Activated naive CD4-positive, alpha-beta T cell treated with anti-CD3 and anti-CD28 coated beads, Interleukin-2, amount 50 U/mL, for 16 hours (primary cell): ENCODE data around the gene RFT1.
A peak's percentile ranks its signal among the peaks of the same experiment; 100 is the strongest.
"Not testable (repeated sequence)": the region's sequence is repeated elsewhere in the genome, so short reads cannot be mapped to it uniquely, and the experiment has no call there.

Source experiments
- DNase-seq: peaks from one replicate; pipeline ENCODE4 v3.0.0-alpha.2; 2020

RFT1 gene

DNA sequence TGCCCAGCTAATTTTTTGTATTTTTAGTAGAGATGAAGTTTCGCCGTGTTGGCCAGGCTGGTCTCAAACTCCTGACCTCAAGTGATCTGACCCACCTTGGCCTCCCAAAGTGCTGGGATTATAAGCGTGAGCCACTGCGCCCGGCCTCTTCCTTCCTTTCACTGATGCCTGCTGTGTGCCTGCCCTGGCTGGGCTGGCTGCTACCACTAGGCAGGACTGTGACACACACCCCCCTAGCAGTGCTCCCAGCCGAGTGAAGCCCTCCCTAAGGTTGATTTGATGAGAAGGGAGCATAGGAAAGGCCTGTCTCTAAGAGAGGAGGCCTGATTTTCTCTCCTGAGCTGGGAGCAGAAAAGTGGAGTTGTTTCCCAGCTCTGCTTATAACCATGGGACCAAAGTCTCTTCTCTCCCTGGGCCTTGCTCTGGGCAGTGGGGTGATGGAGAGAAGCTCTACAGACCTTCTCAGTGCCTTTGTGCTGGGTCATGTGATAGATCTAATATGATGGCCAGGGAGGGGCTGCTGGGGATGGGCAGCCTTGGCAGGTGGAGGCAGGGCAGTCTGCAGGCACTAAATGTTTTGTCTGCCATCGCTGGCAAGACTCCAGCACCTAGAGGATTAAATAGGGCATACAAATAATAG lies 64.3 kb downstream of the RFT1 start:
- no peak for DNase-seq

DNA sequence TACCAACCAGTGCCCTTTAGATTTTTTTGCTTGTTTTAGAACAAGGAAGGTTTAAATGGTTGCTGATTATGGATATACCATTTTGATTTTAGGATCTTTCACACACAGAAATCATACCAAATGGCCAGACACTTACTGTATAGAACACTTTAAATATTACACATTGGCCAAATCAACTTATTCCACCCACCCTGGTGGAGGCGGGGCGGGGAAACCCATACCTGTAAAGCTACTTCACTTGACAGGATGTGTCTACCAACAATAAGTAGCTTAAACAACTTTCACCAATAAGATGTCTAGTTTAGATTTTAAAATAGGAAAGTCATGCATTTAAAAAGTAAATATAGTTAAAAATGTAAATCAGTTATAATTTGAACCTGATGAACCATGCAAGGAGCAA lies 67.3 kb downstream of the RFT1 start:
- DNase-seq, result no peak

DNA sequence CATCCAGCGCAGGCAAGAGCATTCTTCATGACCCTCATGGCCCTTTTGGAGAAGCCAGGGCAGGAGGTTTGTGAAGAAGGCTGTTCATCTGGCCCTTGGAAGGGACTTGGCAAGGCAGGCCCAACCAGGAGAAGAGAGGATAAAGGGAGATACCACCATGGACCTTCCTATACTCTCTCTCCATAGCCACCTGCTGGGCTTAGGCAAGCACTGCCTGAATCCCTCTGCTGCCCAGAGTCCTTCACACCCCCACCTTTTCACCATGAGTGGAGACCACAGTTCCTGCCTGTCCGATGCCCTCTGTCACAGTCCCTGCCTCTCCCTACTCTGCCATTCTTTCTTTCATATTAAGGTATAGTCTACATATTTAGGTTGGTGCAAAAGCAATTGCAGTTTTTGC lies 73.8 kb downstream of the RFT1 start:
- DNase-seq, result no peak

DNA sequence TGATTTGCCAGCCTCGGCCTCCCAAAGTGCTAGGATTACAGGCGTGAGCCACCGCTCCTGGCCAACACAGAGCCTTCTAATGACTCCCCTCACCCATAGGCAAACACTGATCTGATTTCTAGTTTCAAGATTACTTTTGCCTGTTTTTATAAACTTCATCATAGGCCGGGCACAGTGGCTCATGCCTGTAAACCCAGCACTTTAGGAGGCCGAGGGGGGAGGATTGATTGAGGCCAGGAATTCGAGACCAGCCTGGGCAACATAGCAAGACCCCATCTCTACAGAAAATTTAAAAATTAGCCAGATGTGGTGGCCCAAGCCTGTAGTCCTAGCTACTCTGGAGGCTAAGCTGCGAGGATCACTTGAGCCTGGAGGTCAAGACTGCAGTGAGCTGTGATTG lies 76.0 kb downstream of the RFT1 start:
- DNase-seq, result not testable (repeated sequence)

DNA sequence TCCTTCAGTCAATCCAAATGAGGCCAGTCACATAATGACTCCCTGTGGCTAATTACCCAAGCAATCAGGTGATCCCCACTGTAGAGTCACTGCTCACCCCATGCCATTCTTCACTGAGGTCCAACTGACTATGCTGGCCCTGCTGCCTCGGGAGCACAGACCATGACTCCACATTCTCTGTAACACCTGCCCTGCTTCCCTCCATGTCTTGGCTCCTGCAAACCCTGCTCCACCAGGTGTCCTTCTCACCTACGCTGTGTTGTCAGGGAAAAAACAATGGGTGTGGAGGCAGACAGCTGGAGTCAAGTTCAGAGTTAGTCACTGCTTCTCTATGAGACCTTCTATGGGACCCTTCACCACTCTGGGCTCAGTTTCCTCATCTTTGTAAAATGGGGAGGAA lies 78.3 kb downstream of the RFT1 start:
- DNase-seq, result no peak

DNA sequence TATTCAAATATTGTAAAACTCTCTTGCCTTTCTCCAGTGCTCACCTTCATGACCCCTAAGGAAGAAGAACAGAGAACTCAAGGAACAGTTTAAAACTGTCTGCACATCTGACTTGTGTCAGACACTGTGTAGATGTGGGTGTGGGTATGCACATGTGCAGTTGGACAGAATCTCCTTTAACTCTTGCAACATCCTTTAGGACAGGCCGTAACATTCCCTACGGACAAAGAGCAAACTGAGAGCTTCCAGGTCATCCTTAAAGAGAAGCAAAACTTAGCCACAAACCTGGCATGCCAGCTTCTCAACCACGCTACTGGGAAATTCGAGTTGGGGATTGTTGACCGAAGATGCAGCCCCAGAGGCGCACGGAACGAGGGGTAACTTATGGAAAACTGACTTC lies 80.2 kb downstream of the RFT1 start:
- DNase-seq, result no peak

DNA sequence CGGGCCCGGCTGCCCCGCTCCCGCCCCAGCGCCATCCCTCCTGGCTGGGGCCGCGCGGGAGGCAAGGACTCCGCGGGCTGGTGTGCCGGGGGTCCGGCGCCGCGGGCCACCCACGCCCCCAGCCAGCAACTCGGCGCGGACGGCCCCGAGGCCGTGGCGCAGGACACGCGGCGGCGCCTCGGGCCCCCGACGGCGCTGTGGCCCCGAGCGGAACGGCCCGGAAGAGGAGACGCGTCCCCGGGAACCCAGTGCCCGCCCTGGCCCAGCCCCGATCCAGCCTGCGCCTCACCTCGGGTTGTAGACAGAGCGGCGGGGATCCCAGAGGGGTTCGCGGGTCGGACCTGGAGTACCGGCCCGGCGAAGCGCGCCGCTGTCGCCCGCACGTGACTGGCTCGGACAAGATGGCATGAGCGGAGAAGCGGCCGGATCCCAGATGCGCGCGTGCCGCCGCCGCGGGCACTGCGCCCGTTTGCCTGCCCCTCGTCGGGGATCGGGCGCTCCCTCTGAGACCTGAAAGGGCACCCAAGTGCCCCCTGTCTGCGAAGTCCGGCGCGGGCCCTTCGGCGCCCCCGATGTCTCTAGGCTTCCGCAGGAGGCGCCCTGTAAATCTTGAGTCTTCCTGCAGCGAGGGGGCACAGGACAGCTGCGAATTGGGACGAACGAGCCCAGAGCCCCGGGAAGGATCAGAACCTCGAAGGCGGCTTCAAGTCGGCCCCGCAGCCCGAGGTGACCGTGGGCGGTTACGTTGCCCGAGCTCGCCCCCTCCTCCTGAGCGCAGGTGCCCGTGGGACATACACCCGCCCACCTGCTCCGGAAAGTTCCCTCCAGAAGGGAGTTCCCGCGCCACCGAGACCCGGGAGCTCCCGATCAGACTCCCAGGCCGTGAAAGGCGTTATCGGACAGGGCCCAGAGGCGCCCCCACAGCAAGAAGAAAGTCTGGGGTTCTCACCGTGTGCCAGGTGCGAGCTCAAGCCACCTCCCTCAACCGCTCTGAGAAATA lies 83.8 kb downstream of the RFT1 start:
- DNase-seq, result peak; percentile 51

DNA sequence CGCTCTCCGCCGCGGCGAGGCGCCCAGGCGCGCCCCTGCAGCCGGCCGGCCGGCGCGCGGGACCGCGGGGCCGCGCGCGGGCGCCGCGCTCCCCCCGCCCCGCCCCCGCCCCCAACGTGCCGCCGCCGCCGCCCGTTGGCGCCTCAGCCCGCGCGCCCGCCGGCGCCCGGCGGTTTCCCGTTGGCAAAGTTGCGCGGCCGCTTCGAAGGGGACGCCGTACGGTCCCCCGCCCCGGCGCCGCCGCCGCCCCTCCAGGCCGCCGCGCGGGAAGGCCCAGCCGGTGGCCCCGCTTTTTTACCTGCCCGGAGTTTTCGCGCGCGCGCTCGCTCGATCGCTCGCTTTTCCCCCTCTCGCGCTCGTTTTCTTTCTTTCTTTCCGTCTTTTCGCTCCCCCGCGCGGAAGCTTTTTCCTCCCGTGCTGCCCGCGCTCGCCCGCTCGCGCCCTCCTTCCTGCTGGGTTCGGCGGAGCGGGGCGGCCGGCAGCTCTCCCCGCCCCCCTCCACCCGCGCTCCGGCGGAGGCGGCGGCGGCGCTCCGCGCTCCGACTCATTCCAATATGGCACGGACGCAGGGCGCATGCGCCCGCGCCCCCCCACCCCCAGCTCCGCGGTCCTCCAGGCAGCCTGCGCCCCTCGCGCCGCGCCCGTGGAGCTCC lies 84.6 kb downstream of the RFT1 start, which contains the start of gene SFMBT1:
Gene SFMBT1, minus strand, starts transcription at position 556 of the 653 bp plus-strand sequence. CDS start 76,945 bp downstream, outside the sequence.
- DNase-seq, result peak; percentile 79

DNA sequence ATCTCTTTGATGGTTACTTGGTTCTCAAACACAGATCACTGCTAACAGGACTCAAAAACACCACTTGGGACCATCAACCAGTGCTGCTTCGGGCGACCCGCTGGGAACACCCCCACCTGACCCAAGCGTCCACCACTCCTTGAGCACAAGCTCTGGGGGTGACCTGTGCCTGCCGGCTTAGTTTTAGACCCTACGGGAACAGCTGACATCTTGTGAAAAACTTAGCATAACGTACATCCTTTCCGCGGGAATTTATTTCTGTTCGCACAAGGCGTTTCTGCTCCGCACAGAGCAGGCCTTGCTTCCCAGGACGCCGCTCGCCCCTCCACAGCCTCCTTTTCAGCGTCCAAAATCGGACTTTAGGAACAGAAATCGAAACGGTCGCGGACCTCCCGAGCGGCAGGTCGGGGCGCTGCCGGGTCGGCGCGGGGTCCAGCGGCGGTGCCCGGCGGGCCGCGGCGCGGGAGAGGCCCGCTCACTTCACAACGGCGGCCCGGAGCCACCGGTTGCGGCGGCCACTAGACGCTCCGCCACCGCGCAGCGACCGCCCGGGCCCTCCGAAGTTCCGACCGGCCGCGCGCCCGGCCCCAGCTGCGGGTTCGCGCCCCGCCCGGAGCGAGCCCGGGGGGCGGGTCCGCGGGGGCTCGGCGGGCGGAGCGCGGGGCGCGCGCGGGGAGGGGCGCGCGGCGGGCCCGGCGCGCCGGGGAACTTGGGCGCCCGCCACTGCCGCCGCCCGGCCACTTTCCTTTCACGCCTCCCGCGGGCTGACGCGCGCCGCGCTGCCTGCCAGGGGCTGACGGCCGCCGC lies 85.3 kb downstream of the RFT1 start:
- peak; percentile 62 for DNase-seq

DNA sequence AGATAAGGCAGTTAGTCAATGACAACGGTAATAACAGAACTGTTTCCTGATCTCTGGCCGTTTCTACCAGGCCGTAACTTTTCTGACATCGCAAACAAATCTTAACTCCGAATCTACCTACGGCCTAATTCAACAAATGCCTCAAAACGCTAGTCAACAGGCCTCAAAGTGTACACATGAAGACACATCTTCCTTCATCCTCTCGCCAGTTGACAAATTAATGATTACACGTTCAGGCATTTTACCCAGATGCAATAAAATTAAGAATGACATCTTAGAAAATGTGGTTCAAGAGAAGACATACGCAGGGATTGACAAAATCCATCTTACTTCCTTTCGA lies 85.9 kb downstream of the RFT1 start:
- no peak for DNase-seq

DNA sequence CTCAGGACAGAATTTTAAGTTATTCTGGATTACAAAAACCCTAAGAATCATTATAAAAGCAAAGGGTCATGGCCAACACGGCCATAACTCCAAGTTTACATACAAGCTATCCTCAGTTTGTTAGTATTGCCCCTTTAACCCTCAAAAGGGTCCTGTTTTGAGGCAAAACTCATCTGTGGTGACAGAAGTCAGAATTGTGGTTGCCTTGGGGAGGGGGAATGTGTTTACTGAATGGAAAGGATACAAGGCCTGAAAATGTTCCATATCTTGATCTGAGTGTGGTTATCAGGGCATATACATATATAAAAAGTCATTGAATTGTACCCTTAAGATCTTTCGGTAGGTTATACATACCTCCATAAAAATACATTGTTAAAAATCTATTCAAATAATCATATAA lies 86.5 kb downstream of the RFT1 start:
- DNase-seq, result no peak

DNA sequence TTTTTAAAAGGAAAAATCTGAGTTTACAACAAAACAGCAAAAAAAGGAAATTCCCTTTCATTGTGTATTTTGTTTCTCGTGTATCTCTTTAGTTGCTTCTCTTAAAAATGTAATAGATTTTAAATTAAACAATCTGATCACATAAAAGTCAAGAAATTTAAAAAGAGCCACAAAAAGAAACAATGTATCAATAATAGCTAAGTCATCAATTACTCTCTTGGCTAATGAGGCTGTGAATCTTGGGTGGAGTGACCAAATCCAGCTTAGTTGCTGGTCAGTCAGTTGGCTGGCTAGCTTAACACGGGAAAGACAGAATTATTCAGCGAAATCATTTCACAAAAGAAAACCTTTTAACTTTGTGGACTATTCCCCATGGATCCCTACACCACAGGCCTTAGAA lies 87.6 kb downstream of the RFT1 start:
- DNase-seq, result no peak

DNA sequence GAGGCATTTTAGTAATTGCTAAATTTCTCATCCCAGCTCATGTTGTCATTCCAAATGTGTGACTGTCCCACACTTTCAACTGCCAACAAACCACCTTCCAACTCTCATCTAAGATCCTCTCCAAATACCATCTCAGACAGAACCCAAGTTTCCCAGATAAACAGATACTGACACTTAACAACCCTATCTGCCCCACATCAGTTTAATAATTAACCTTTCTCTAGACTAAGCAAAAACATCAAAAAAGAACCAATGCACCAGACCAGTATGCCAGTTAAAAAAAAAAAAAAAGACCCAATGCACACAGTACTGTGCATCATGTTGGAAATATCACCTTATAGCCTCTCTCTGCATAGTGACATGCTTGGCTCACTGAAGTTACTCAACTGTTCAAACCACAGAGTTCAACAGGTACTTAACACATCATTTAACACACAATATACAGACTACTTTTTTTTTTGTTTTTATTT lies 89.8 kb downstream of the RFT1 start:
- no peak for DNase-seq

DNA sequence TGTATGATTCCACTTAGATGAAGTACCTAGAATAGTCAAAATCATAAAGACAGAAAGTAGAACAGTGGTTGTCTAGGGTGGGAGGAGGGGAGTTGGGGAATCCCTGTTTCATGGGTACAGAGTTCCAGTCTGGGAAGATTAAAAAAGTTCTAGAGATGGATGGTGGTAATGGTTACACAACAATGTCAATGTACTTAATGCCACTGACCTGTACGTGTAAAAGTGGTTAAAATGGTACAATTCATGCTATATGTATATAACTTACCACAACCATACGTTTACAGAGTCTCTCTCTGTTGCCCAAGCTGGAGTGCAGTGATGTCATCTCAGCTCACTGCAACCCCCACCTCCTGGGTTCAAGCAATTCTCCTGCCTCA lies 90.9 kb downstream of the RFT1 start:
- no peak for DNase-seq

DNA sequence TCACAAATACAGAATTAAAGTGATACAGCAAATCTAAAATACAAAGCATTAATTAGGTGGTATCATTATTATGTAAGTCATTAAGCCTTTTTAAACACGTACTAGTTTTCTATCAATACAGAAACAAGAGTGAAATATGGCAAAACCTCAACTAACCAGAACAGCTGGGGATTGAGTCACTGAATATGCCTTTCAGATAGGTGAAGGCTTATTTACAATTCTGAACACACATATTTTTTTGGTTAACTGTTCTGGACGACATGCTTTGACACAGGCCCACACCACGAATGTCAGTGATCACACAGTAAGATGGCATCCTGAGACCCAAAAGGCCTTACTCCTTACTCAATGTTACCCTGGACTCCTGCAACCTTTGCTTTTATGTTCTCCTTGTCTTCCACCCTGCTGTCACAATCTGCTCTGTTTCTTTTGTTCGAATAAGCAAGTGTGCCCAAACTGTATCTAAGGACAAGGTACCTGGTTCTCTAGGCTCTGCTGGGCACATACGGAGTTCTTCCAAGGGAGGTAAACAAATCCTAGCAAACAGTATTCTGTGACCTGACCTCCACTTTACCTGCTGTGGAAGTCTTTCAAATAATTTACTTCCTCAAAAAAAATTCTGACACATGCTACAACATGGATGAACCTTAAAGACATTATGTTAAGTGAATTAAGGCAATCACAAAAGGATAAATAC lies 91.4 kb downstream of the RFT1 start:
- DNase-seq, result no peak
